Lower leg skin (tissue), 3 donors: ENCODE results near the gene ABTB2.

Experiments
- CTCF ChIP-seq, 3 donors: fragments of 450-650 bp; IDR thresholded peaks; one replicate each; pipeline ENCODE4 v1.5.1; 2016; ENCODE audit warnings: antibody characterized with exemption in 3 of 3, mild to moderate bottlenecking in 3 of 3, moderate library complexity in 2 of 3
- POLR2A ChIP-seq, 2 donors: fragments of 450-650 bp; IDR thresholded peaks; one replicate each; pipeline ENCODE4 v1.6.1; 2016 to 2017; ENCODE audit warnings: antibody characterized with exemption in 2 of 2, mild to moderate bottlenecking in 1 of 2, moderate library complexity in 1 of 2

- TF ChIP-seq POLR2A (IDR thresholded peaks at IDR 0.05), result no peak
- no peak for TF ChIP-seq CTCF (IDR thresholded peaks at IDR 0.05)
Observed at GRCh38 chr11:34148504-34149165, 209.2 kb downstream of the ABTB2 start.
